GM18907 (cell line): ENCODE measurements around the gene CALML6.
A peak's percentile ranks its signal among the peaks of the same experiment; 100 is the strongest.
"Not testable (repeated sequence)": the region's sequence is repeated elsewhere in the genome, so short reads cannot be mapped to it uniquely, and the experiment has no call there.

Source experiments
- ATAC-seq: cut with Tn5 transposase; IDR thresholded peaks from one replicate; pipeline ENCODE4 v1.9.1; 2021; ENCODE audit warnings: mild to moderate bottlenecking, moderate library complexity; ENCODE audit not compliant: unreplicated experiment

CALML6 gene

GRCh38 chr1:1914971-1915692 is at the start of gene CALML6:
CALML6 (plus strand) TSS chr1:1915260; CDS start chr1:1915281, 21 bp downstream.
- no peak for ATAC-seq

DNA sequence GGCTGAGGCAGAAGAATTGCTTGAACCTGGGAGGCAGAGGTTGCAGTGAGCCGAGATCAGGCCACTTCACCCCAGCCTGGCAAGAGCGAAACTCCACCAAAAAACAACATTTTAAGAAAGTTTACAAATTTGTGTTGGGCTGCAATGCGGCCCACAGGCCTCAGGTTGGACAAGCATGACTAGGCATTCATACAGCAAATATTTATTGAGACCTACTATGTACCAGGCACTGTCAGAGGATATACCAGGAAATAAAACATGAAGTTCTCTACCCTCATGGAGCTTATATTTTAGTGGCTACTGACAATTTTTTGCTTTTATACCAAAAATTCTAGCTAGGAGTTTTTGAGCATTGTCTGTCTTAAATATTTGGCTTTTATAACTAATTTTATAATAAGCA is 47.9 kb upstream of the CALML6 start:
- no peak for ATAC-seq

DNA sequence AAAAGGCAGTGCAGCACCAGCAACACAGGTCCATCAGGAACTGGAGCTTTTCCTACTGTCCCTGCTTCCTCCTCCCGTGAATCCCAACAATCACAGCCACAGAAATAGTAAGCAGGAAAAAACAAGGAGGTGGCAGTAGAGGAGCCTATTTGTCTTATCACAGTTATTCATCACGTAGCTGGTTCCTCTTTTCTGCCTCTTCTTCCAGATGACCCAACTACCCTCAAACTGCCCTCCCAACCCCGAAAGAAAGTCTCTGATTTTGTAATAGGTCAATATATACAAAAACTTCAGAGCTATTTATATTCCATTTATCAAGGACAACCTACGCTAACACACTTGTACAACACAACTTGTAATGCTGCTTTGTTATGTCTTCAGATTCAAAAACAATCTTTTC is 45.6 kb upstream of the CALML6 start:
- ATAC-seq = no peak

DNA sequence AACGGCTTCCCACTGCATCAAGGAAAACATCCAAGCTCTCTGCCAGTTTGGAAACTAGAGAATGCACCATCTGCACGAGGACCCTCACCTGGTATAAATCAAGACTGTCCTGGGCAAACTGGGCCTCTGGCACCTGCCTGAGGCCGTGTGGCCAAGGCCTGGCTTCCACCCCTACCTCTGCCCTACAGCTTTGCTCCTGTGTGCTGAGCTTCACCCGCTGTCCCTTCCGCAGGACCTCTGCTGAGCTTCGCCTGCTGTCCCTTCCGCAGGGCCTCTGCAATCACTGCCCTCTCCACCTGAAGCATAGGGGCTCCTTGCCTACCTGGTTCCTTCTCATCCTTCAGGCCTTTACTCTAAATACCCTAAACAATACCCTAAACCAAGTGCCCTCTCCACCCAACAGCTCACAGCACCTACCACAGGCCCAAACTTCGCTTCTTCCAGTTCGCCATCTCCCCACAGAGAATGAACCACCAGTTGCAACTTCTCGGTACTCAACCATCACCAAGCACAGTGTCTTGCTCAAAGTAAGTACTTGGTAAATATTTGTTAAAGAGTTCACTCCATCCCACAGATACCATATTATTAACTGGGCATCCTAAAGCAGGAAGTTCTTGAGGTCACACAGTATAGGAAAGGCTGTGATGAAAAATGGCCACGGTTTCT is 42.6 kb upstream of the CALML6 start:
- no peak for ATAC-seq

DNA sequence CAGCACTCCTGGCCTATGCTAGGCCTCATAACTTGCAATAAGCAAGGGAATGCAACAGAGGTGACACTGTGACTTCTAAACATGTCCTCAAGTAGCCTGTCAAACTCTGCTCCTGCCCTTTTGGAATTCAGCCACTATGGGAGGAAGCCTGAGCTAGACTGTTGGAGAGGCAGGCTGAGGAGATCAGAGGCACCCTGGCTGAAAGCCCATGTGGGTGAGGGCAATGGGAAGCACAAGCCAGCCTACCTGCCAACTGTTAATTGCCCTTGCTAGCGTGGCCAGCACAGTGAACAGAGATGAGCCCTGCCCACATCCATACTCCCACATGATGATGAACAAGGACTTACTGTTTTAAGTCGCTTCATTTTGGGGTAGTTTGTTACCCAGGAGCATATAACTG is 41.9 kb upstream of the CALML6 start:
- no peak for ATAC-seq

GRCh38 chr1:1874901-1875300 is 40.2 kb upstream of the CALML6 start:
- no peak for ATAC-seq

- ATAC-seq = no peak
Measured at GRCh38 chr1:1875932-1876331, 39.1 kb upstream of the CALML6 start.

DNA sequence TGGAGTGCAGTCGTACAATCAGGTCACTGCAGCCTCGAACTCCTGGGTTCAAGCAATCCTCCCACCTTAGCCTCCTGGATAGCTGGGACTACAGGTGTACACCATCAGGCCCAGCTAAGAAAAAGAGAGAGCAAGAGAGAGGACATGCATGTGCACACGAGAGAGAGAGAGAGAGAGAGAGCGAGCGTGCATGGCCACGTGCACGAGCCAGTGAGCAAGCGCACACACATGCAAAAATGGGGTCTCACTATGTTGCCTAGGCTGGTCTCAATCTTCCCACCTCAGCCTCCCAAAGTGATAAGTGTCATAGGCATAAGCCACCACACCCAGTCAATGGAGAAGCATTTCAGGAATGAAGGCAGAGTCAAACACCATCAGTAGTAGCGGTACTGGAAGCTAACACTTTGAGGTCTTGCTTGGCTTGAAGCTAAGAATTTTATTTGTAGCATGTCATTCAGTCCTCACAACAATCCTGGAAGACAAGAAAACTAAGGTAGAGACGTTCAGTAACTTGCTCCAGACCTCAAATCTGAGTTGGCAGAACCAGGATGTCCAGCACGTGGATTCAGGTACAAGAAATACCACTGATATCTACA is 38.6 kb upstream of the CALML6 start:
- ATAC-seq = no peak

- ATAC-seq = no peak
Measured at GRCh38 chr1:1877865-1878436, 37.1 kb upstream of the CALML6 start.

DNA sequence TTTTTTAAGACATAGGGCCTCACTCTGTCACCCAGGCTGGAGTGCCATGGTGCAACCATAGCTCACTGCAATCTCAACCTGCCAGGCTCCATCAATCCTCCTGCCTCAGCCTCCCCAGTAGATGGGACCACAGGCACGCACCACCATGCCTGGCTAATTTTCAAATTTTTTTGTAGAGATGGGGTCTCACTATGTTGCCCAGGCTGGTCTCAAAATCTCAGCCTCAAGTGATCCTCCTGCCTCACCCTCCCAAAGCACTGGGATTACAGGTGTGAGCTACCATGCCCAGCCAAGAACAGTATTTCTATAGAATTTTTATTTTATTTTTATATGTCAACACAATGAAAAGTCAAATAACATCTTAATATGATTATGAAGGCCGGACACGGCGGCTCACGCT is 35.1 kb upstream of the CALML6 start:
- no peak for ATAC-seq

- no peak for ATAC-seq
Measured at GRCh38 chr1:1880617-1881312, 34.3 kb upstream of the CALML6 start.

GRCh38 chr1:1881727-1882126 is 33.3 kb upstream of the CALML6 start:
- no peak for ATAC-seq

DNA sequence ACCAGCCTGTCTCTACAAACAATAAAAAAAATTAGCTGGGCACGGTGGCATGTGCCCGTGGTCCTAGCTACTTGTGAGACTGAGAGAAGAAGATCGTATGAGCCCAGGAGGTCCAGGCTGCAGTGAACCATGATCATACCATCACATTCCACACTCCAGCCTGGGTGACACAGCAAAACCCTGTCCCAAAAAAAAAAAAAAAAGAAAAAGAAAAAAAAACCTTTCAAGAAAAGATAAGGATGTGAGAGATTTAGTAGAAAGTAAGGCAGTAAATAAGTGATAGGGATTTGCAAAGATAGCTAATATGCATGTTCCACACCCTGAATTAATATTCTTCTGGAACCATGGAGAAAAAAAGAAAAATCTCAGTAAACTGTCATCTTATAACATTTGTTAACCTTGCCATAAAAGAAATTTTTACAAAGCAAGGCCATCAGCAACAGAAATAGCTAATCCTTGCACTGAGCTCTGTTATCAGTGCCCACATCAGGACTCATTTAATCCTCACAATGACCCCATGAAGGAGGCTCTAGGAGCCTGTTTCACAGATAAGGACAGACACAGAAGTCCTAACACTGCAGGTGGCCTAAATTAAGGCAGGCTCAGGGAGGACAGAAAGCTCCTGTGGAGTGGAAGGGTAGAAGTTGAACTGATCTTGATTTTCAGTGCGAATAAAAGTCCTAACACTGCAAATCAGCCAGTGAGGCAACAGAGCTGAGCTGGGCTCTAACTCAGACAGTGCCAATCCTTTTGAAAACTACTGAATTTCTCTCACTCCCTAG is 31.8 kb upstream of the CALML6 start:
- ATAC-seq = no peak

- not testable (repeated sequence) for ATAC-seq
Measured at GRCh38 chr1:1883890-1884289, 31.2 kb upstream of the CALML6 start.

GRCh38 chr1:1889090-1889750 is 25.8 kb upstream of the CALML6 start:
- no peak for ATAC-seq

DNA sequence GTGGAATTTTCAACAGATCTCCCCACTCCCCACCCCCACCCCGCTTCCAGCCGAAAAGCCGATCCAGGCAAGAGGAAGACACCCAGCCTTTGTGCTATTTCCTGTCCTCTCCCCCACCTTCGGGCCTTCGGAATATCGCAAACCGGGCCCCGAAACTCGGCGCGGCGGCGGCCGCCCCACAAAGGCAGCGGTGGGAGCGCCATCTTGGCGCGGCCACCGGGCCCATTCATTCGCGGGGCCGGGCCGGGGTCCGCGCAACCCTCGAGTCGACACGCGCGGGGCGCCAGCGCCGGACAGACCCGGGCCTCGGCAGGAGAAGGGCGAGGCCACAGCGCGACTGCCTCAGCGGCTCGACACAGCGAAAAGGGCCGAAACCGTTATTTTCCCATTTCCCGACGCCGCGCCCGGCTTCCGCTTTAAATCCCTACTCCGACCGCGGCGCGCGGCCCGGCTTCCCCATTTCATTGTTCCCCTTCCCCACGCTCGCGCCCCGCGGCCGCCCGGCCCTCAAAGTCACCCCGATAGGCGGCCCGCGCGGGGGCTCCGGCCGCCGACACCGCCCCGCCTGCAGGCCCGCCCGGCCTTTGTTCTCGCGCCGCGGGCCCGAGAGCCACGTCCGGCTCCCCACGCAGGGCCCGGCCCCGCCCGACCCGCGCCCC is 25.1 kb upstream of the CALML6 start:
- ATAC-seq = peak; percentile 23

DNA sequence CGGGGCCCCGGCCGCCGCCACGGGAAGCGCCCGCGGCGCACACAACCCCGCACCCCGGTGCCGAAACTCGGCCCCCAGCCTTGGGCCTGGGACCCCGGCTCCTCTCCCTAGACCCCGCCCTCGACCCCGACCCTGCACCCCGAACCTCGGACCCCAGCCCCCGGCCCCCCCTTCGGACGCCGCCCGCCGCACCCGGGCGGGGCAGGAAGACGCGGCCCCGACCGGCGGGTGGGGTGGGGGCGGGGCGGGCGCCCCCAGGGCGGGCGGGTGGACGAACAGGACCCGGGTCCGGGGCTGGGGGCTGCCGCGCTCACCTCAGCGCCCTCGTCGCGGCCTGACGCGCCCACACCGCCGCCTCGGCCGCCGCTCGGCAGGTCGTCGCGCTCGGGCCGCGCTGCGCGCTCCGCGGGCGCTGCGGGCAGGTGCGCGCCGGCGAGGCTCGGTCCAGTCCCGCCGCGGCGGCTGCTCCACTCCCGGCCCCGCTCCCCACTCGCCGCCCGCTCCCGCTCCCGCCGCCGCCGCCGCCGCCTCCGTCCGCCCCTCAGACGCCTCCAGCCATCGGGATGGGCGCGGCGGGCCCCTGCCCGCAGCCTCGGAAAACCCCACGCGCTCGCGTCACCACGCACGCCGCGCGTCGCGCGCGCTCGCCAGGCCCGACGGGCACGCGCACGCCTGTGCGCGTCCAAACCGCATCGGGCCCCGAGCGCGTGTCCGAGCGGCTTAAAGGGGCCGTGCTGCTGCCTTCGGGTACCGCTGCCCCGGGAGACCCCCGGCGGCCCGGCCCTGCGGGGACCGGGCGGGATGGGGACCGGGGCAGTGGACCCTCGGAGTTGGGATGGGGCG is 24.3 kb upstream of the CALML6 start, which contains the start of gene GNB1:
Gene GNB1, minus strand, starts transcription at position 582 of the 843 bp plus-strand sequence. CDS start 65,634 bp downstream, outside the sequence.
- ATAC-seq = peak; percentile 64

- ATAC-seq = peak; percentile 21
Measured at GRCh38 chr1:1891349-1892078, 23.5 kb upstream of the CALML6 start.
